Endothelial cell of umbilical vein (primary cell): ENCODE results near the gene TSPOAP1. TPM values are rescaled to one million over a fixed set of nuclear protein-coding genes. Genes with fewer than 3 reads are reported as not detected.

Source experiments
- BruUV-seq: library from RNA; stranded (reverse); fragments of 400-500 nt; replicated peaks from 2 replicates; lab custom pipeline; 2021; lab: Mats Ljungman, UMichigan
- CTCF ChIA-PET: fragments of 300-600, 350-600 bp; sonication (Branson Sonifier 250); formaldehyde crosslinking; loops from one replicate; lab custom pipeline; 2021; ENCODE audit warnings: antibody characterized with exemption, inconsistent platforms; lab: Charles Lee
- POLR2A ChIA-PET: fragments of 300-600, 350-600 bp; sonication (Branson Sonifier 250); formaldehyde crosslinking; loops from one replicate; lab custom pipeline; 2021; ENCODE audit warnings: antibody characterized with exemption, inconsistent platforms; lab: Charles Lee
- DNase-seq: peaks from one replicate; pipeline ENCODE4 v3.0.0-alpha.2; 2011; ENCODE audit warnings: low read depth, low spot score
- FAIRE-seq: peaks from 2 replicates; lab custom pipeline; 2011; peaks lifted over from hg19 to GRCh38; lab: Jason Lieb, UNC
- H2AFZ ChIP-seq: 2 replicates; pipeline ENCODE4 v1.6.0; 2012; ENCODE audit warnings: low read depth, low read length, control low read depth, inconsistent platforms
- H3K27ac ChIP-seq: 2 replicates; pipeline ENCODE4 v1.5.1; 2011; ENCODE audit warnings: low read depth, mild to moderate bottlenecking, control low read depth, low read length, moderate library complexity; ENCODE audit not compliant: insufficient read depth
- H3K27me3 ChIP-seq, 2 experiments: 2 replicates each; pipeline versions ENCODE4 v1.6.0 to v1.6.1; 2011; ENCODE audit warnings: low read length in 2 of 2, mixed read lengths in 1 of 2; ENCODE audit not compliant: control insufficient read depth in 2 of 2, insufficient read depth in 2 of 2
- H3K36me3 ChIP-seq, 2 experiments: 2 replicates in 1 of 2; 3 replicates in 1 of 2; pipeline ENCODE4 v1.5.1; 2011; ENCODE audit warnings: low read length in 2 of 2, mild to moderate bottlenecking in 1 of 2, moderate library complexity in 1 of 2; ENCODE audit not compliant: control insufficient read depth in 2 of 2, insufficient read depth in 2 of 2; ENCODE audit errors: extremely low read depth in 1 of 2
- H3K4me1 ChIP-seq: 3 replicates; pipeline ENCODE4 v1.5.1; 2011; ENCODE audit warnings: mild to moderate bottlenecking, low read length; ENCODE audit not compliant: control insufficient read depth, insufficient read depth; ENCODE audit errors: extremely low read depth
- H3K4me2 ChIP-seq: 2 replicates; pipeline ENCODE4 v1.6.1; 2011; ENCODE audit warnings: low read length, control low read depth, mixed read lengths; ENCODE audit not compliant: insufficient read depth
- H3K4me3 ChIP-seq, 3 experiments: fragments of 200-600 bp in 1 of 3; sonication (generic), shearing (Covaris generic) in 1 of 3; replicated peaks in 1 of 3; 2 replicates each; pipeline ENCODE4 v1.5.1; 2011 to 2016; ENCODE audit warnings: control low read depth in 3 of 3, low read length in 3 of 3, mild to moderate bottlenecking in 2 of 3, inconsistent platforms in 1 of 3, low read depth in 1 of 3, moderate library complexity in 1 of 3; ENCODE audit not compliant: insufficient read depth in 1 of 3
- H3K79me2 ChIP-seq: 2 replicates; pipeline ENCODE4 v1.6.0; 2012; ENCODE audit warnings: low read length, inconsistent platforms; ENCODE audit not compliant: control insufficient read depth, insufficient read depth
- H3K9ac ChIP-seq: replicated peaks from 2 replicates; pipeline ENCODE3; 2011; ENCODE audit warnings: low read length, control low read depth; ENCODE audit not compliant: insufficient read depth; ENCODE audit errors: extremely low read depth
- H3K9me1 ChIP-seq: replicated peaks from 3 replicates; pipeline ENCODE4 v1.6.0; 2011; ENCODE audit warnings: mild to moderate bottlenecking, low read length; ENCODE audit not compliant: control insufficient read depth, insufficient read depth; ENCODE audit errors: extremely low read depth
- H3K9me3 ChIP-seq: replicated peaks from 2 replicates; pipeline ENCODE4 v1.5.1; 2012; ENCODE audit warnings: low read length, inconsistent platforms; ENCODE audit not compliant: control insufficient read depth, insufficient read depth
- H4K20me1 ChIP-seq: replicated peaks from 2 replicates; pipeline ENCODE3; 2011; ENCODE audit warnings: mild to moderate bottlenecking, low read length; ENCODE audit not compliant: control insufficient read depth, insufficient read depth; ENCODE audit errors: extremely low read depth
- EZH2 ChIP-seq: IDR thresholded peaks from 2 replicates; pipeline ENCODE4 v1.6.1; 2012; ENCODE audit warnings: borderline replicate concordance, low read depth, mild to moderate bottlenecking, moderate library complexity, low read length, inconsistent platforms; ENCODE audit not compliant: severe bottlenecking
- FOS ChIP-seq: IDR thresholded peaks from 2 replicates; pipeline ENCODE4 v1.6.1; 2011; ENCODE audit warnings: mild to moderate bottlenecking, low read length, moderate library complexity, borderline replicate concordance; ENCODE audit not compliant: insufficient read depth
- GATA2 ChIP-seq: IDR thresholded peaks from 2 replicates; pipeline ENCODE4 v1.7.0; 2011; ENCODE audit warnings: low read depth, mild to moderate bottlenecking, moderate library complexity, mixed read lengths, low read length; ENCODE audit not compliant: insufficient read length, insufficient read depth
- JUN ChIP-seq: IDR thresholded peaks from 2 replicates; pipeline ENCODE4 v1.6.1; 2011; ENCODE audit warnings: borderline replicate concordance, low read depth; ENCODE audit not compliant: insufficient read length, insufficient read depth
- MYC ChIP-seq: IDR thresholded peaks from one replicate; pipeline ENCODE4 v1.6.1; 2011; ENCODE audit warnings: mild to moderate bottlenecking, low read depth, low read length
- POLR2A ChIP-seq: IDR thresholded peaks from 2 replicates; pipeline ENCODE4 v1.6.1; 2012; ENCODE audit warnings: low read depth, mild to moderate bottlenecking, control low read depth, low read length
- POLR2AphosphoS5 ChIP-seq: IDR thresholded peaks from 2 replicates; pipeline ENCODE4 v1.6.1; 2012; ENCODE audit warnings: low read depth, mild to moderate bottlenecking, control low read depth, low read length, moderate library complexity; ENCODE audit not compliant: insufficient read depth
- dilution Hi-C: fragments of 300-500 bp; cut with MboI; formaldehyde crosslinking; loops from one replicate; pipeline ENCODE4 v1.15.0; 2019; ENCODE audit warnings: low sequenced_read_pairs; ENCODE audit not compliant: extremely low pct_ligation_motif_present
- intact Hi-C: fragments of 100-400 bp; cut with micrococcal nuclease; formaldehyde crosslinking; loops from one replicate; pipeline ENCODE4 v1.10.0; 2022
- polyA plus RNA-seq, 4 experiments: library from polyadenylated mRNA; depleted of rRNA in 3 of 4; stranded (reverse) in 3 of 4; unstranded in 1 of 4; fragments of >200 nt; gene quantifications; 2 replicates each; pipeline versions ENCODE4 v1.2.1 to v1.2.3, GENCODE V29; 2011 to 2012; ENCODE audit warnings: missing spikeins in 1 of 4
- total RNA-seq: library from RNA; stranded (reverse); gene quantifications from 2 replicates; pipeline ENCODE4 v1.2.3, GENCODE V29; 2021
- TF ChIP-seq, protein P1 (sequence below): IDR thresholded peaks from 2 replicates; pipeline ENCODE4 v1.6.1; 2011; ENCODE audit not compliant: insufficient read depth, insufficient read length
- TF ChIP-seq, protein P2 (sequence below), 2 donors: IDR thresholded peaks; 1 replicate in 1 of 2; 2 replicates in 1 of 2; pipeline ENCODE4 v1.5.1; 2011; ENCODE audit warnings: low read length in 2 of 2, mild to moderate bottlenecking in 2 of 2, moderate library complexity in 2 of 2, control low read depth in 1 of 2, inconsistent platforms in 1 of 2, low read depth in 1 of 2; ENCODE audit not compliant: insufficient read depth in 1 of 2; ENCODE audit errors: extremely low read depth in 1 of 2

TSPOAP1 gene
- total and polyA plus RNA-seq, 2 donors (not counting 3 experiments of a cell fraction or from before 2014, with no cell fraction given), result not detected

DNA sequence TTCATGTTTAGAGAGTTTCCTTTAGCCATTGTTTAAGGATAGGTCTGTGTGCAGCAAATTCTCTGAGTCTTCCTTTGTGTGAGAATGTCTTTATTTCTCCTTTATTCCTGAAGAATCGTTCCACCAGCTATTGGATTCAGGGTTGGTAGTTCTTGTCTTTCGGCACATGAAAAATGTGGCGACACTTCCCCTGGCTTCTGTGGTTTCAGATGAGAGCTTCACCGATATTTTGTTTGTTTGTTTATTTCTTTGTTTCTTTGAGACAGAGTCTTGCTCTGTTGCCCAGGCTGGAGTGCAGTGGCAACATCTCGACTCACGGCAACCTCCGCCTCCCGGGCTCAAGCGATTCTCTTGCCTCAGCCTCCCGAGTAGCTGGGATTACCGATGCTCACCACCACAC lies 66.4 kb downstream of the TSPOAP1 start:
- Histone ChIP-seq H3K79me2 (no peaks in the 10 kb centered on the region), H3K4me2 (no peak overlapping the region), H3K27ac (no peak overlapping the region), H3K9me1 (no peaks in the 10 kb centered on the region), H3K9me3 (no peaks in the 10 kb centered on the region), H3K36me3 (no peaks in the 10 kb centered on the region), H3K4me3 (no peak overlapping the region), H3K4me1 (no peaks in the 10 kb centered on the region), H3K27me3 (peaks cover 5 to 16% of the 10 kb centered on the region in 2 experiments), H4K20me1 (no peaks in the 10 kb centered on the region), H3K9ac (no peak overlapping the region), H2AFZ (no peak overlapping the region)
- intact Hi-C loops (no loop called here), dilution Hi-C loops (no loop called here)
- no TSS peak for BruUV-seq
- DNase-seq, result no peak
- TF ChIP-seq JUN (no peak), POLR2A (no peak), GATA2 (no peak), POLR2AphosphoS5 (no peak), FOS (no peak), EZH2 (no peak), MYC (no peak)
- TF ChIP-seq, protein P1, sequence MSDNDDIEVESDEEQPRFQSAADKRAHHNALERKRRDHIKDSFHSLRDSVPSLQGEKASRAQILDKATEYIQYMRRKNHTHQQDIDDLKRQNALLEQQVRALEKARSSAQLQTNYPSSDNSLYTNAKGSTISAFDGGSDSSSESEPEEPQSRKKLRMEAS, result no peak
- TF ChIP-seq, protein P2, sequence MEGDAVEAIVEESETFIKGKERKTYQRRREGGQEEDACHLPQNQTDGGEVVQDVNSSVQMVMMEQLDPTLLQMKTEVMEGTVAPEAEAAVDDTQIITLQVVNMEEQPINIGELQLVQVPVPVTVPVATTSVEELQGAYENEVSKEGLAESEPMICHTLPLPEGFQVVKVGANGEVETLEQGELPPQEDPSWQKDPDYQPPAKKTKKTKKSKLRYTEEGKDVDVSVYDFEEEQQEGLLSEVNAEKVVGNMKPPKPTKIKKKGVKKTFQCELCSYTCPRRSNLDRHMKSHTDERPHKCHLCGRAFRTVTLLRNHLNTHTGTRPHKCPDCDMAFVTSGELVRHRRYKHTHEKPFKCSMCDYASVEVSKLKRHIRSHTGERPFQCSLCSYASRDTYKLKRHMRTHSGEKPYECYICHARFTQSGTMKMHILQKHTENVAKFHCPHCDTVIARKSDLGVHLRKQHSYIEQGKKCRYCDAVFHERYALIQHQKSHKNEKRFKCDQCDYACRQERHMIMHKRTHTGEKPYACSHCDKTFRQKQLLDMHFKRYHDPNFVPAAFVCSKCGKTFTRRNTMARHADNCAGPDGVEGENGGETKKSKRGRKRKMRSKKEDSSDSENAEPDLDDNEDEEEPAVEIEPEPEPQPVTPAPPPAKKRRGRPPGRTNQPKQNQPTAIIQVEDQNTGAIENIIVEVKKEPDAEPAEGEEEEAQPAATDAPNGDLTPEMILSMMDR (IDR thresholded peaks at IDR 0.05; ENCODE audit: extremely low read depth in 1 of 2, insufficient read depth in 1 of 2, low read depth in 1 of 2, low read length in 2 of 2), result no peak
- no peak for FAIRE-seq
- POLR2A ChIA-PET, result no interaction called here
- CTCF ChIA-PET, result interaction anchor here (2.3 kb wide), 1 partner anchor 13 kb away, joined by 8 read pairs; no protein-coding TSS in a partner anchor
